ENCODE results near the gene FAM53B. TPM values are rescaled to one million over a fixed set of nuclear protein-coding genes. Genes with fewer than 3 reads are reported as not detected.

Gene FAM53B
- total RNA-seq, 2 experiments from 2014 or later = 56.6 to 58.5 TPM

- no peak for TF ChIP-seq CTCF (conservative IDR thresholded peaks at IDR 0.05; ENCODE audit: low read length)
- TF ChIP-seq EZH2phosphoT487 (IDR thresholded peaks at IDR 0.05; ENCODE audit: borderline replicate concordance, low read depth, low read length) = no peak
- H3K79me2 ChIP-seq (ENCODE audit: insufficient read depth, low read depth, low read length) = no peaks in the 10 kb centered on the region
- H3K27ac ChIP-seq (ENCODE audit: low read depth, low read length, poor library complexity, severe bottlenecking) = no peak overlapping the region
- H3K36me3 ChIP-seq (ENCODE audit: insufficient read depth, low read length) = peaks cover 13% of the 10 kb centered on the region; the same call in 1 of the 2 replicates
- CTCF ChIA-PET (ENCODE audit: unreplicated experiment) = no interaction called here
- DNase-seq (ENCODE audit: low spot score) = no peak
- H4K20me1 ChIP-seq (ENCODE audit: insufficient read depth, low read length) = no peaks in the 10 kb centered on the region; the same call in 1 of the 2 replicates
- POLR2A ChIA-PET = no interaction called here
- H2AFZ ChIP-seq (ENCODE audit: low read length) = no peak overlapping the region
- no TSS peak for BruUV-seq (replicated peaks)
- peaks cover 3% of the 10 kb centered on the region for H3K4me1 ChIP-seq (ENCODE audit: insufficient read depth, low read length, poor library complexity, severe bottlenecking)
- intact Hi-C loops (cut with micrococcal nuclease; ENCODE audit: unreplicated experiment) = no loop called here
- no peak overlapping the region for H3K4me3 ChIP-seq (ENCODE audit: low read depth, low read length, poor library complexity, severe bottlenecking)
- H3K9me2 ChIP-seq (ENCODE audit: insufficient read depth, low read length) = no peaks in the 10 kb centered on the region
- 0 out of 2 replicates have a peak, but pooled peaks cover 7% of the 10 kb centered on the region for H3K9me3 ChIP-seq (ENCODE audit: low read length)
- H3K4me2 ChIP-seq (ENCODE audit: low read length) = no peak overlapping the region
Measured at GRCh38 chr10:124575107-124576035, 168.8 kb downstream of the FAM53B start.

DNA sequence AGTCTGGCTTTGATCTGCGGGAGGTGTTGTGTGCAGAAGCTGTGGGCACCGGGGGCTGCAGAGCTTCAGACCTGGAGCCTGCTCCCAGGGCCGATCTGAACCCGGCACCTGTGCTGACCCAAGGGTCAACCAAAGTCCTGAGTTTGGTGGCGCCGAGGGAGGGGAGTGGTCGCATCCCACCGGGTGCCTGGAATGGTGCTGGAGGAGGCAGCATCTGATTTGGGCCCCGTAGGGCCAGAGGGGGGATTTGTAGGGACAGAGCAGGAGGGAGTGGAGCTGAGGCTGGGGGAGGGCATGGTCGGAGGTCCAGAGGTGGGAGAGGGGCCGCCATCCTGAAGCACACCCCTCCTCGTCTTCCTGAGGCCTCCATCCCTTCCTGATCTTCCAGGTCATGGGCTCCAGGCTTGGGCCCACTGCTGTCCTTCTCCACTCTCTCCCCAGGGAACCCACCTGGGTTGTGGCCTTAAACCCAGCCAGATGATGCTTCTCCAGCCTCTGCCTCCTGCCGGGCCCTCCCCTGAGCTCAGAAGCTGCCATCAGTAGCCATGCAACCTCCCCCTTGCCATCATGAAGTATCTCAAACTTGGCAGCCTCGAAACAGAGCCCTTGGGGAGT is 169.6 kb downstream of the FAM53B start:
- intact Hi-C loops (cut with micrococcal nuclease; ENCODE audit: unreplicated experiment) = no loop called here
- ChIA-PET CTCF (ENCODE audit: unreplicated experiment) (no interaction called here), POLR2A (no interaction called here)
- Histone ChIP-seq H3K36me3 (ENCODE audit: insufficient read depth, low read length) (peaks cover 15% of the 10 kb centered on the region; the same call in 1 of the 2 replicates), H4K20me1 (ENCODE audit: insufficient read depth, low read length) (no peaks in the 10 kb centered on the region; the same call in 1 of the 2 replicates), H3K9me3 (ENCODE audit: low read length) (0 out of 2 replicates have a peak, but pooled peaks cover 7% of the 10 kb centered on the region), H3K79me2 (ENCODE audit: insufficient read depth, low read depth, low read length) (no peaks in the 10 kb centered on the region), H3K4me2 (ENCODE audit: low read length) (no peak overlapping the region), H3K9me2 (ENCODE audit: insufficient read depth, low read length) (no peaks in the 10 kb centered on the region), H2AFZ (ENCODE audit: low read length) (no peak overlapping the region), H3K4me1 (ENCODE audit: insufficient read depth, low read length, poor library complexity, severe bottlenecking) (peaks cover 11% of the 10 kb centered on the region), H3K4me3 (ENCODE audit: low read depth, low read length, poor library complexity, severe bottlenecking) (no peak overlapping the region), H3K27ac (ENCODE audit: low read depth, low read length, poor library complexity, severe bottlenecking) (no peak overlapping the region)
- no peak for DNase-seq (ENCODE audit: low spot score)
- BruUV-seq (replicated peaks) = no TSS peak
- no peak for TF ChIP-seq EZH2phosphoT487 (IDR thresholded peaks at IDR 0.05; ENCODE audit: borderline replicate concordance, low read depth, low read length)

DNA sequence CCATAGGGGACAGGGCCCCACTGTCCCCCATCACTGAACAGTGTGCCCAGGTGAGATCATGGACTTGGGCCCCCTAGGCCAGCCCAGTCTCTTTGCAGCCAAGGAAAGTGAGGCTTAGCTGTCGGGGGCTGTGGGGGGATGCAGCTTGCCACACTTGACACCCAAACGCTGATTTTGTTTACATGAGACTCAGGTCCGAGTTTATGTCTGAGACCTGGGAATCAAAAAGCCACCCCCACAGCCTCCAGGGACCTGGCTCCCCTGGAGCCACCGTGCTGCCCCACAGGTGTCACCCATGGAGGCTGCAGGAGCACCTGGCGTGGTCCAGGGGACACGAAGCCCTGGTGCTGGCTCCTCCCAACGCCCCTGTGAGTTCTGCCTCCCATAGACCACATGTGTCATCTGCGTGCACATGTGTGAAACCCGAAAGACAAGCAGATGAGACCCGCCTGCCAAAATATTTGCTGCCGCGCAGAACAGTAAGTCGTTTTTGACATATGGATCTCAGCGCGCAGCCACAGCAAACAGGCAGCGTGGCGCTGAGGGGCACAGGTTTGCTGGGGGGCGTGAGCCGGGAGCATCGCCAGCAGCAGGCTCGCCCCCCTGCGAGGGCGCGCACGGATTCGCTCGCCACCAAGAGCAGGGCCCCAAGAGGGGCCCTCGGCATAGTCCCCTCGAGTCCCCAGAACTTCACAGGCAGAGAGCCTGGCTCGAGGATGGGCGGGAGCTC is 170.3 kb downstream of the FAM53B start:
- peaks cover 15% of the 10 kb centered on the region; the same call in 1 of the 2 replicates for H3K36me3 ChIP-seq (ENCODE audit: insufficient read depth, low read length)
- H3K27ac ChIP-seq (ENCODE audit: low read depth, low read length, poor library complexity, severe bottlenecking) = no peak overlapping the region
- BruUV-seq (replicated peaks) = no TSS peak
- H3K4me1 ChIP-seq (ENCODE audit: insufficient read depth, low read length, poor library complexity, severe bottlenecking) = peaks cover 17% of the 10 kb centered on the region
- POLR2A ChIA-PET = no interaction called here
- TF ChIP-seq EZH2phosphoT487 (IDR thresholded peaks at IDR 0.05; ENCODE audit: borderline replicate concordance, low read depth, low read length) (no peak), CTCF (conservative IDR thresholded peaks at IDR 0.05; ENCODE audit: low read length) (no peak)
- no peaks in the 10 kb centered on the region; the same call in 1 of the 2 replicates for H4K20me1 ChIP-seq (ENCODE audit: insufficient read depth, low read length)
- CTCF ChIA-PET (ENCODE audit: unreplicated experiment) = no interaction called here
- DNase-seq (ENCODE audit: low spot score) = no peak
- intact Hi-C loops (cut with micrococcal nuclease; ENCODE audit: unreplicated experiment) = no loop called here
- no peaks in the 10 kb centered on the region for H3K9me2 ChIP-seq (ENCODE audit: insufficient read depth, low read length)
- H3K4me2 ChIP-seq (ENCODE audit: low read length) = no peak overlapping the region
- H3K79me2 ChIP-seq (ENCODE audit: insufficient read depth, low read depth, low read length) = no peaks in the 10 kb centered on the region
- H3K9me3 ChIP-seq (ENCODE audit: low read length) = 0 out of 2 replicates have a peak, but pooled peaks cover 7% of the 10 kb centered on the region
- no peak overlapping the region for H2AFZ ChIP-seq (ENCODE audit: low read length)
- H3K4me3 ChIP-seq (ENCODE audit: low read depth, low read length, poor library complexity, severe bottlenecking) = no peak overlapping the region
